ENCODE data around the gene MYRIP. TPM values are rescaled to one million over a fixed set of nuclear protein-coding genes. Genes with fewer than 3 reads are reported as not detected.
"Not testable (repeated sequence)": the region's sequence is repeated elsewhere in the genome, so short reads cannot be mapped to it uniquely, and the experiment has no call there.

Gene MYRIP
- total RNA-seq, 4 donors from 2014 or later: 3.5 to 31.1 (median 12.1) TPM

GRCh38 chr3:40267937-40268724, 458.7 kb downstream of the MYRIP start:
- H3K36me3 ChIP-seq: no peaks in the 10 kb centered on the region
- H3K27me3 ChIP-seq: no peaks in the 10 kb centered on the region
- no peaks in the 10 kb centered on the region for H3K4me1 ChIP-seq
- DNase-seq: no peak
- no peak for TF ChIP-seq POLR2A (IDR thresholded peaks at IDR 0.05)
- no peak for TF ChIP-seq CTCF (IDR thresholded peaks at IDR 0.05)
- no peaks in the 10 kb centered on the region for H3K9me3 ChIP-seq
- intact Hi-C loops (cut with DNase I; ENCODE audit: low total_unique reads): no loop called here
- H3K4me3 ChIP-seq: no peak overlapping the region
- no peak overlapping the region for H3K27ac ChIP-seq

GRCh38 chr3:40268802-40269524, 459.6 kb downstream of the MYRIP start:
- no peak for DNase-seq
- H3K4me1 ChIP-seq: no peaks in the 10 kb centered on the region
- intact Hi-C loops (cut with DNase I; ENCODE audit: low total_unique reads): no loop called here

GRCh38 chr3:40278791-40279190, 469.4 kb downstream of the MYRIP start:
- Histone ChIP-seq H3K9me3 (no peaks in the 10 kb centered on the region), H3K27me3 (no peaks in the 10 kb centered on the region), H3K4me3 (no peak overlapping the region), H3K27ac (no peak overlapping the region), H3K36me3 (no peaks in the 10 kb centered on the region), H3K4me1 (no peaks in the 10 kb centered on the region)
- intact Hi-C loops (cut with DNase I; ENCODE audit: low total_unique reads): no loop called here
- no peak for DNase-seq
- TF ChIP-seq CTCF (IDR thresholded peaks at IDR 0.05) (no peak), POLR2A (IDR thresholded peaks at IDR 0.05) (no peak)

More at GRCh38 chr3:40268802-40269524, 459.6 kb downstream of the MYRIP start:
- Histone ChIP-seq H3K27me3 (no peaks in the 10 kb centered on the region), H3K27ac (no peak overlapping the region), H3K4me3 (no peak overlapping the region), H3K9me3 (no peaks in the 10 kb centered on the region), H3K36me3 (no peaks in the 10 kb centered on the region)
- TF ChIP-seq POLR2A (IDR thresholded peaks at IDR 0.05): no peak
- no peak for TF ChIP-seq CTCF (IDR thresholded peaks at IDR 0.05)

- DNase-seq: no peak
- no peaks in the 10 kb centered on the region for H3K9me3 ChIP-seq
Measured at GRCh38 chr3:40281995-40282394, 472.6 kb downstream of the MYRIP start.

GRCh38 chr3:40283057-40283456, 473.6 kb downstream of the MYRIP start:
- H3K36me3 ChIP-seq; intact Hi-C loops (cut with DNase I; ENCODE audit: low total_unique reads); DNase-seq; H3K27me3 ChIP-seq; H3K4me3 ChIP-seq; H3K9me3 ChIP-seq; H3K27ac ChIP-seq; H3K4me1 ChIP-seq: not testable (repeated sequence)

More at GRCh38 chr3:40281995-40282394, 472.6 kb downstream of the MYRIP start:
- Histone ChIP-seq H3K4me1 (no peaks in the 10 kb centered on the region), H3K27me3 (no peaks in the 10 kb centered on the region), H3K27ac (no peak overlapping the region), H3K4me3 (no peak overlapping the region), H3K36me3 (no peaks in the 10 kb centered on the region)
- no peak for TF ChIP-seq POLR2A (IDR thresholded peaks at IDR 0.05)
- TF ChIP-seq CTCF (IDR thresholded peaks at IDR 0.05): no peak
- intact Hi-C loops (cut with DNase I; ENCODE audit: low total_unique reads): no loop called here

Measured in uterus (tissue), 4 donors.